GM12873 (cell line): ENCODE data around the gene PPARG.

ENCODE experiments used
- CTCF ChIP-seq: IDR thresholded peaks from 2 replicates; pipeline ENCODE4 v1.5.1; 2012; ENCODE audit warnings: low read depth, mild to moderate bottlenecking, moderate library complexity, low read length, control low read depth; ENCODE audit not compliant: insufficient read depth; ENCODE audit errors: missing control alignments

PPARG gene

GRCh38 chr3:12349895-12350811, 61.3 kb downstream of the PPARG start:
- TF ChIP-seq CTCF, result no peak

GRCh38 chr3:12351145-12351544, 62.3 kb downstream of the PPARG start:
- TF ChIP-seq CTCF, result no peak

GRCh38 chr3:12352253-12352652, 63.4 kb downstream of the PPARG start:
- TF ChIP-seq CTCF, result no peak

GRCh38 chr3:12352755-12353154, 63.9 kb downstream of the PPARG start:
- no peak for TF ChIP-seq CTCF

- no peak for TF ChIP-seq CTCF
Measured at GRCh38 chr3:12353796-12354525, 65.1 kb downstream of the PPARG start.

GRCh38 chr3:12356175-12356574, 67.3 kb downstream of the PPARG start:
- no peak for TF ChIP-seq CTCF

- TF ChIP-seq CTCF, result no peak
Measured at GRCh38 chr3:12356996-12357395, 68.1 kb downstream of the PPARG start.
